Karpas-422 (cell line): ENCODE data around the gene PSMC3. TPM values are rescaled to one million over a fixed set of nuclear protein-coding genes. Genes with fewer than 3 reads are reported as not detected.
"Not testable (repeated sequence)": the region's sequence is repeated elsewhere in the genome, so short reads cannot be mapped to it uniquely, and the experiment has no call there.

Source experiments
- DNase-seq: peaks from one replicate; pipeline ENCODE4 v3.0.0-alpha.2; 2015
- H2AFZ ChIP-seq: fragments of 200-600 bp; sonication (generic); 2 replicates; pipeline ENCODE4 v1.6.1; 2014; ENCODE audit warnings: antibody characterized with exemption, low read length, mixed read lengths
- H3K27ac ChIP-seq: fragments of 200-600 bp; sonication (generic); 2 replicates; pipeline ENCODE4 v1.5.1; 2014; ENCODE audit warnings: mild to moderate bottlenecking, low read length, moderate library complexity
- H3K27me3 ChIP-seq: fragments of 200-600 bp; sonication (generic); 2 replicates; pipeline ENCODE4 v1.6.1; 2014; ENCODE audit warnings: low read length, mixed read lengths
- H3K36me3 ChIP-seq: fragments of 200-600 bp; sonication (generic); 2 replicates; pipeline ENCODE4 v1.6.1; 2014; ENCODE audit warnings: low read length, mixed read lengths; ENCODE audit not compliant: insufficient read depth
- H3K4me1 ChIP-seq: fragments of 200-600 bp; sonication (generic); 2 replicates; pipeline ENCODE4 v1.6.1; 2014; ENCODE audit warnings: mild to moderate bottlenecking, low read length, mixed read lengths
- H3K4me2 ChIP-seq: fragments of 200-600 bp; sonication (generic); 2 replicates; pipeline ENCODE4 v1.6.1; 2014; ENCODE audit warnings: low read length, low read depth, mild to moderate bottlenecking; ENCODE audit not compliant: poor library complexity, severe bottlenecking
- H3K4me3 ChIP-seq: fragments of 200-600 bp; sonication (generic); 2 replicates; pipeline ENCODE4 v1.5.1; 2014; ENCODE audit warnings: mild to moderate bottlenecking, antibody characterized with exemption, low read length, mixed read lengths
- H3K79me2 ChIP-seq: fragments of 200-600 bp; sonication (generic); 2 replicates; pipeline ENCODE4 v1.6.1; 2014; ENCODE audit warnings: mild to moderate bottlenecking, low read length, mixed read lengths
- H3K9ac ChIP-seq: fragments of 200-600 bp; sonication (generic); 2 replicates; pipeline ENCODE4 v1.6.0; 2014; ENCODE audit warnings: low read length
- H3K9me2 ChIP-seq: fragments of 200-600 bp; sonication (generic), shearing (Covaris generic); replicated peaks from 2 replicates; pipeline ENCODE4 v1.6.0; 2014; ENCODE audit warnings: mild to moderate bottlenecking, low read length, moderate library complexity; ENCODE audit not compliant: insufficient read depth
- H3K9me3 ChIP-seq: fragments of 300-700, 200-600 bp; sonication (generic); 2 replicates; pipeline ENCODE4 v1.6.1; 2014; ENCODE audit warnings: low read length, mixed read lengths
- H4K20me1 ChIP-seq: fragments of 200-600 bp; sonication (generic); 2 replicates; pipeline ENCODE4 v1.6.1; 2014; ENCODE audit warnings: mild to moderate bottlenecking, antibody characterized with exemption, low read length, low read depth; ENCODE audit not compliant: insufficient read depth
- total RNA-seq: library from RNA; depleted of rRNA; stranded (reverse); fragments of >200 nt; shearing (Covaris generic); gene quantifications from 2 replicates; pipeline ENCODE4 v1.2.3, GENCODE V29; 2014; ENCODE audit warnings: low replicate concordance

Gene PSMC3
- total RNA-seq, 1 experiment from 2014 or later: 40.6 TPM

DNA sequence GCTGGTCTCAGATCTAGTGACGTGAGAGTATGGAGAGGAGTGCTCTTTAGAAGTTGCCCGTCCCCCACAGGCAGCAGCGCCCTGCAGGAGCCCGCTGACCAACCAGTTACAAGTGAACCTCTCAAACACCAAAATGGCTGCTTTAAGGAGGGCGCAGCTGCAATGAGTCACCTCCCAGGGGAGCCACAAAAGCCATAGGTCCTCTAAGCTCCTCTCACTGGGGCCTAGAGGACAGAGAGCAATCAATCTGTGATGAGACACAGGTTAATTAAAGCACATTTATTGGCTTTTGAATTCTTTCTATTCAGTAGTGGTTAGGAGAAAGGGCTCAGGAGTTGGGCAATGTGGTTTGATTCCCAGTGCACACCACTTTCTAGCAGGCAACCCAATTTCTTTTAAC is 38.2 kb upstream of the PSMC3 start:
- Histone ChIP-seq H3K79me2 (peaks cover 58% of the 10 kb centered on the region), H3K27me3 (no peaks in the 10 kb centered on the region), H2AFZ (no peak overlapping the region), H3K9me3 (no peaks in the 10 kb centered on the region), H3K36me3 (peaks cover 31% of the 10 kb centered on the region; the same call in 1 of the 2 replicates), H3K27ac (peak overlapping the region; percentile 78), H3K4me3 (0 out of 2 replicates have a peak overlapping the region, but pooled peaks have one; percentile 9), H3K9ac (peak overlapping the region; percentile 39; the same call in 1 of the 2 replicates), H4K20me1 (no peaks in the 10 kb centered on the region; the same call in none of the 2 replicates), H3K4me1 (peaks cover 57% of the 10 kb centered on the region), H3K9me2 (no peaks in the 10 kb centered on the region), H3K4me2 (peak overlapping the region; percentile 53)
- DNase-seq: peak; percentile 86

DNA sequence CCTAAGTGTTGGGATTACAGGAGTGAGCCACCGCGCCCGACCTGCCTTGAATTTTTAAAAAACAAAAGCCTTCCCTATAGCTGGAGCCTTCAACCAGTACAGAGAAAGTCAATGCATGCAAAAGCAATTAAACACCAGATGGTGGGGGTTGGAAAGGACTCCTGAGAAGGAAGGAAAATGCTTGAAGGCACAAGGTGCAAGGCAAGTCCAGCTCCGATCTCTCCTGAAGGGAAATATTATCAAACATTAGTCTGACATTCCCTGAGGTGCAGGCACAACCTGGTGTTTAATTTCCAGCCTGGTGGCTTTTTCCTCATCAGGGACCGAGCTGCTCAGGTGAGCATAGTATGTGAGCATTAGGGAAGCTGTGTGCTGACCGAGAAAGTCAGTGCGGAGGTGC is 35.6 kb upstream of the PSMC3 start:
- no peak overlapping the region for H2AFZ ChIP-seq
- no peak overlapping the region for H3K4me3 ChIP-seq
- H3K9me2 ChIP-seq: no peaks in the 10 kb centered on the region
- no peak overlapping the region for H3K9ac ChIP-seq
- H3K27ac ChIP-seq: no peak overlapping the region
- no peaks in the 10 kb centered on the region for H3K9me3 ChIP-seq
- no peak overlapping the region for H3K4me2 ChIP-seq
- no peak for DNase-seq
- no peaks in the 10 kb centered on the region for H3K27me3 ChIP-seq
- H3K79me2 ChIP-seq: peaks cover 32% of the 10 kb centered on the region
- H4K20me1 ChIP-seq: no peaks in the 10 kb centered on the region; the same call in 1 of the 2 replicates
- H3K36me3 ChIP-seq: peaks cover 9% of the 10 kb centered on the region
- H3K4me1 ChIP-seq: peaks cover 31% of the 10 kb centered on the region

DNA sequence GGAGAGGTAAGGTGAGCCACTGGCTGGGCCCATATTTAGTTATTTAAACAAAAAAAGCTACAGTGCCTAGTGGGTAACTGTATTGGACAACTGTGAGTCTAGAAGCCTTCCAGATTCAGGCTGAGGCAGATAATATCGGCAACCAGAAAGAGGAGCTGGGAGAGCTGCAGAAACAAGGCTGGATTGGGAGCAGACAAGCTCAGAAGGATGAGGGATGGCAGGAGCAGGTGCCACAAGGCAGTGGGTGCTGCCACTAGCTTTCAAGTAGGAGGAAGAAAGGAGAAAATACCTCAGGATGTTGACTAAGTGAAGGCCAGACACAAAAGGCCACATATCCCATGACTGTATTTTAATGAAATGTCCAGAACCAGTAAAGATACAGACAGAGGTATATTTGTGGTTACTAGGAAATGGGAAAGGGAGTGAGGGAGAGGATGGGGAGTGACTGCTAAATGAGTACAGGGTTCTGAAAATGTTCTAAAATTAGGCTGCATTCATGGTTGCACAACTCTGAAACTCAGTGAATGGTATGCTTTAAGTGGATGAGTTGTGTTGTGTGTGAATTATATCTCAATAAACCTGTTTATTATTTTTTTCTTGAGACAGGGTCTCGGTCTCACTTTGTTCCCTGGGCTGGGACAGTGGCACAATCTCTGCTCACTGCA is 34.5 kb upstream of the PSMC3 start:
- no peaks in the 10 kb centered on the region; the same call in 1 of the 2 replicates for H4K20me1 ChIP-seq
- no peak for DNase-seq
- H3K36me3 ChIP-seq: peaks cover 9% of the 10 kb centered on the region
- H3K9me3 ChIP-seq: no peaks in the 10 kb centered on the region
- no peak overlapping the region for H3K4me2 ChIP-seq
- H3K27ac ChIP-seq: no peak overlapping the region
- no peaks in the 10 kb centered on the region for H3K9me2 ChIP-seq
- no peaks in the 10 kb centered on the region for H3K27me3 ChIP-seq
- no peak overlapping the region for H3K9ac ChIP-seq
- H3K79me2 ChIP-seq: peaks cover 21% of the 10 kb centered on the region
- peaks cover 19% of the 10 kb centered on the region for H3K4me1 ChIP-seq
- no peak overlapping the region for H3K4me3 ChIP-seq
- H2AFZ ChIP-seq: no peak overlapping the region

DNA sequence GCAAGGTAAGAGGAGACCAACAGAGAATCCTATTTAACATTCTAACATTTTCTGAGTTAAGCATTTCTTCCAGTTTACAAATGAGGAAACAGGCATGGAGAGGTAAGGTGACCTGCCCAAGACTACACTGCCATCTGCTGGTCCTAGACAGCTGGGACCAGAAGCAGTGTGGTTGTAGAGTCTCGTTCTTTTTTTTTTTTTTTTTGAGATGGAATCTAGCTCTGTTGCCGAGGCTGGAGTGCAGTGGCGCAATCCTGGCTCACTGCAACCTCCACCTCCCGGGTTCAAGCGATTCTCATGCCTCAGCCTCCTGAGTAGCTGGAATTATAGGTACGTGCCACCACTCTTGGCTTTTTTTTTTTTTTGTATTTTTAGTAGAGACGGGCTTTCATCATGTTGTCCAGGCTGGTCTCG is 28.0 kb upstream of the PSMC3 start:
- not testable (repeated sequence) for H3K4me1 ChIP-seq, H3K4me2 ChIP-seq, H3K27me3 ChIP-seq, H4K20me1 ChIP-seq, H3K27ac ChIP-seq, H3K9me3 ChIP-seq, H3K4me3 ChIP-seq, H3K79me2 ChIP-seq, H3K36me3 ChIP-seq, H3K9ac ChIP-seq, H3K9me2 ChIP-seq, H2AFZ ChIP-seq
- DNase-seq: peak; percentile 90

GRCh38 chr11:47453365-47453764 is 27.1 kb upstream of the PSMC3 start:
- H3K27ac ChIP-seq: no peak overlapping the region
- no peak overlapping the region for H3K9ac ChIP-seq
- no peak overlapping the region for H3K4me3 ChIP-seq
- no peaks in the 10 kb centered on the region for H4K20me1 ChIP-seq
- no peaks in the 10 kb centered on the region for H3K27me3 ChIP-seq
- no peak overlapping the region for H3K4me2 ChIP-seq
- H2AFZ ChIP-seq: no peak overlapping the region
- no peaks in the 10 kb centered on the region for H3K4me1 ChIP-seq
- DNase-seq: peak; percentile 63
- no peaks in the 10 kb centered on the region for H3K36me3 ChIP-seq
- no peaks in the 10 kb centered on the region for H3K9me3 ChIP-seq
- no peaks in the 10 kb centered on the region for H3K79me2 ChIP-seq
- no peaks in the 10 kb centered on the region for H3K9me2 ChIP-seq

DNA sequence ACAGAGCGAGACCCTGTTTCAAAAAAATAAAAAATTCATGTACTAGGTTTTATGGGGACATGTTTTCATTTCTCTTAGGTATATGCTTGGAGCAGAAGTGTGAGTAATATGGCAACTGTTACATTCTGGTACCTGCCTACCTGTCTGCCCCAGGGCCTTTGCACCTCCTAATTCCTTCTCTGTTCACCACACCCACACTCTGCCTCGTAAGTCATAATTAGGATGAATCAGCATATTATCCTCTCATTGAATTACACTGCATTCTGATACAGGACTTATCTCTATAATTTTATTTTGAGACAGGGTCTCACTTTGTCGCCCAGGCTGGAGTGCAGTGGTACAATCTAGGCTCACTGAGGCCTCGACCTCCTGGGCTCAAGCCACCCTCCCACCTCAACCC is 25.8 kb upstream of the PSMC3 start:
- Histone ChIP-seq H4K20me1 (no peaks in the 10 kb centered on the region), H3K9me3 (no peaks in the 10 kb centered on the region), H3K27me3 (no peaks in the 10 kb centered on the region), H3K36me3 (no peaks in the 10 kb centered on the region), H3K9me2 (no peaks in the 10 kb centered on the region), H3K9ac (no peak overlapping the region), H3K4me2 (no peak overlapping the region), H2AFZ (no peak overlapping the region), H3K4me1 (no peaks in the 10 kb centered on the region), H3K4me3 (no peak overlapping the region), H3K27ac (no peak overlapping the region), H3K79me2 (no peaks in the 10 kb centered on the region)
- DNase-seq: no peak

DNA sequence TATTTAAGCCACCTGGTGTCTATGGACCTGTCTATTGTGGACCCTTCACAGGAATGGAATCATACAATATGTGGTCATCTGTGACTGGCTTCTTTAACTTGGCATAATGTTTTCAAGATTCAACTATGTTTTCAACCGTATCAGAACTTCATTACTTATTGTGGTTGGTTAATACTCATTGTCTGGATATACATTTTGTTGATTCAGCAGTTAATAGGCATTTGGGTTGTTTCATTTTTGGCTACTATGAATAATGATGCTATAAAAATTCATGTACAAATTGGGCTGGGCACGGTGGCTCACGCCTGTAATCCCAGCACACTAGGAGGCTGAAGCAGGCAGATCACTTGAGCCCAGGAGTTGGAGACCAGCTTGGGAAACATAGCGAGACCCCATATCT is 25.2 kb upstream of the PSMC3 start:
- Histone ChIP-seq H3K79me2 (no peaks in the 10 kb centered on the region), H3K9me2 (no peaks in the 10 kb centered on the region)
- DNase-seq: no peak

GRCh38 chr11:47449541-47449940 is 23.3 kb upstream of the PSMC3 start:
- Histone ChIP-seq H3K36me3 (no peaks in the 10 kb centered on the region), H2AFZ (no peak overlapping the region), H4K20me1 (no peaks in the 10 kb centered on the region), H3K27me3 (no peaks in the 10 kb centered on the region), H3K4me1 (no peaks in the 10 kb centered on the region), H3K9me3 (no peaks in the 10 kb centered on the region), H3K9me2 (no peaks in the 10 kb centered on the region), H3K27ac (no peak overlapping the region), H3K4me3 (no peak overlapping the region), H3K9ac (no peak overlapping the region), H3K79me2 (no peaks in the 10 kb centered on the region), H3K4me2 (no peak overlapping the region)
- no peak for DNase-seq

More for the DNA sequence above, 25.2 kb upstream of the PSMC3 start:
- Histone ChIP-seq H3K9ac (no peak overlapping the region), H3K9me3 (no peaks in the 10 kb centered on the region), H3K4me3 (no peak overlapping the region), H3K36me3 (no peaks in the 10 kb centered on the region), H3K4me1 (no peaks in the 10 kb centered on the region), H4K20me1 (no peaks in the 10 kb centered on the region), H2AFZ (no peak overlapping the region), H3K27me3 (no peaks in the 10 kb centered on the region), H3K4me2 (no peak overlapping the region), H3K27ac (no peak overlapping the region)
